AG09309 (cell line): ENCODE data around the gene EIF3F.

ENCODE experiments used
- DNase-seq: peaks from one replicate; pipeline ENCODE4 v3.0.0-alpha.2; 2010; ENCODE audit warnings: low read depth
- H3K4me3 ChIP-seq: 2 replicates; pipeline ENCODE4 v1.5.1; 2011; ENCODE audit warnings: mild to moderate bottlenecking, low read depth, low read length, moderate library complexity; ENCODE audit not compliant: control insufficient read depth
- CTCF ChIP-seq: IDR thresholded peaks from 2 replicates; pipeline ENCODE4 v1.5.1; 2011; ENCODE audit warnings: mild to moderate bottlenecking, low read depth, low read length, inconsistent platforms; ENCODE audit not compliant: insufficient read depth, control insufficient read depth; ENCODE audit errors: missing control alignments

Gene EIF3F

GRCh38 chr11:7969756-7970646 lies 17.1 kb upstream of the EIF3F start:
- no peak overlapping the region for H3K4me3 ChIP-seq
- no peak for DNase-seq
- no peak for TF ChIP-seq CTCF

GRCh38 chr11:7971846-7972245 lies 15.3 kb upstream of the EIF3F start:
- DNase-seq: no peak
- H3K4me3 ChIP-seq: no peak overlapping the region
- no peak for TF ChIP-seq CTCF

GRCh38 chr11:7973011-7973410 lies 14.1 kb upstream of the EIF3F start:
- H3K4me3 ChIP-seq: no peak overlapping the region
- TF ChIP-seq CTCF: no peak
- peak; percentile 59 for DNase-seq

- no peak for TF ChIP-seq CTCF
- H3K4me3 ChIP-seq: no peak overlapping the region
- DNase-seq: no peak
Measured at GRCh38 chr11:7974668-7975067, 12.5 kb upstream of the EIF3F start.

GRCh38 chr11:7977232-7977917 lies 9.8 kb upstream of the EIF3F start:
- no peak for TF ChIP-seq CTCF
- no peak overlapping the region for H3K4me3 ChIP-seq
- peak; percentile 89 for DNase-seq

- no peak for TF ChIP-seq CTCF
- no peak for DNase-seq
- H3K4me3 ChIP-seq: no peak overlapping the region
Measured at GRCh38 chr11:7981619-7982157, 5.4 kb upstream of the EIF3F start.
